ENCODE results near the gene PRICKLE4. TPM values are rescaled to one million over a fixed set of nuclear protein-coding genes. Genes with fewer than 3 reads are reported as not detected.

PRICKLE4 gene
- total and polyA plus RNA-seq, 2 experiments from 2014 or later = 0.48 to 0.66 TPM

- TF ChIP-seq ETS1 (IDR thresholded peaks at IDR 0.05) (no peak), ZNF114 (CRISPR knock-in tag; IDR thresholded peaks at IDR 0.05) (no peak)
- TF ChIP-seq, protein P1, sequence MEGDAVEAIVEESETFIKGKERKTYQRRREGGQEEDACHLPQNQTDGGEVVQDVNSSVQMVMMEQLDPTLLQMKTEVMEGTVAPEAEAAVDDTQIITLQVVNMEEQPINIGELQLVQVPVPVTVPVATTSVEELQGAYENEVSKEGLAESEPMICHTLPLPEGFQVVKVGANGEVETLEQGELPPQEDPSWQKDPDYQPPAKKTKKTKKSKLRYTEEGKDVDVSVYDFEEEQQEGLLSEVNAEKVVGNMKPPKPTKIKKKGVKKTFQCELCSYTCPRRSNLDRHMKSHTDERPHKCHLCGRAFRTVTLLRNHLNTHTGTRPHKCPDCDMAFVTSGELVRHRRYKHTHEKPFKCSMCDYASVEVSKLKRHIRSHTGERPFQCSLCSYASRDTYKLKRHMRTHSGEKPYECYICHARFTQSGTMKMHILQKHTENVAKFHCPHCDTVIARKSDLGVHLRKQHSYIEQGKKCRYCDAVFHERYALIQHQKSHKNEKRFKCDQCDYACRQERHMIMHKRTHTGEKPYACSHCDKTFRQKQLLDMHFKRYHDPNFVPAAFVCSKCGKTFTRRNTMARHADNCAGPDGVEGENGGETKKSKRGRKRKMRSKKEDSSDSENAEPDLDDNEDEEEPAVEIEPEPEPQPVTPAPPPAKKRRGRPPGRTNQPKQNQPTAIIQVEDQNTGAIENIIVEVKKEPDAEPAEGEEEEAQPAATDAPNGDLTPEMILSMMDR (conservative IDR thresholded peaks at IDR 0.05; ENCODE audit: low read depth in 2 of 2) = no peak
Observed at GRCh38 chr6:41731561-41732086, 49.0 kb upstream of the PRICKLE4 start (continued).

DNA sequence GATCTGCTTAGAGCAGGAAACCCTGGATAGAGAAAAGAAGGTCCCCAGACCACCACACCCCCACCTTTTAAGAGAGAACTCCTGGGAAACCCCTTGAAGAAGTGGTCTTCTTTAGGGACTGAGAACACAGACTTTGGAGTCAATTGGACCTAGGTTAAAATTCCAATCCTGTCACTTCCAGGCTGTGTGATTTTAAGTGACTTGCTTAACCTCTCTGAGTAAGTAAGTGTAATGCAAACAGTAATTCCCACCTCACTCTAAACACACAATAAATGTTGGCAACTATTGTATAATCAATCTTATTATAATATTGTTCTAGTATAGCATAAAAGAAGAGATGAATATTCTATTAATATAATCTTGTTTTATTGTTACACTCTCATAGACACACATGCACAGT is 48.4 kb upstream of the PRICKLE4 start:
- H3K4me1 ChIP-seq (ENCODE audit: insufficient read depth) = peaks cover 32% of the 10 kb centered on the region
- H3K4me2 ChIP-seq = no peak overlapping the region; the same call in 1 of the 2 replicates
- peak overlapping the region; percentile 86 for H3K4me3 Mint-ChIP-seq
- peaks cover 14% of the 10 kb centered on the region for H3F3A ChIP-seq (replicated peaks; ENCODE audit: low read depth)
- no peak overlapping the region for H3K27ac ChIP-seq (ENCODE audit: low read depth)
- H2AFZ ChIP-seq = no peak overlapping the region
- H3K27ac Mint-ChIP-seq = no peak overlapping the region
- H3K27me3 Mint-ChIP-seq (ENCODE audit: insufficient read depth, low read depth, poor library complexity) = peaks cover 24% of the 10 kb centered on the region
- ATAC-seq (no peak), DNase-seq (ENCODE audit: low spot score) (no peak)
- H3K4me3 ChIP-seq = no peak overlapping the region
- H4K20me1 ChIP-seq (replicated peaks; ENCODE audit: insufficient read depth) = no peaks in the 10 kb centered on the region
- H3K9me2 ChIP-seq (ENCODE audit: insufficient read depth) = no peaks in the 10 kb centered on the region
- H3K36me3 ChIP-seq (ENCODE audit: insufficient read depth) = no peaks in the 10 kb centered on the region
- H3K27me3 ChIP-seq (ENCODE audit: insufficient read depth) = peaks cover 18% of the 10 kb centered on the region
- no peaks in the 10 kb centered on the region for H3K36me3 Mint-ChIP-seq (ENCODE audit: low read depth)
- H3K4me1 Mint-ChIP-seq = peaks cover 55% of the 10 kb centered on the region
- H3K9me3 Mint-ChIP-seq = no peaks in the 10 kb centered on the region
- no peaks in the 10 kb centered on the region for H3K79me2 ChIP-seq (replicated peaks; ENCODE audit: insufficient read depth)
- TF ChIP-seq, protein P1 (conservative IDR thresholded peaks at IDR 0.05; ENCODE audit: low read depth in 2 of 2) = no peak
- TF ChIP-seq EZH2 (IDR thresholded peaks at IDR 0.05; ENCODE audit: low read depth, unreplicated experiment) = no peak
- no peak for TF ChIP-seq JUNB (IDR thresholded peaks at IDR 0.05; ENCODE audit: unreplicated experiment)
- no peak for TF ChIP-seq ZNF114 (CRISPR knock-in tag; IDR thresholded peaks at IDR 0.05)
- no peak for TF ChIP-seq STAT1 (IDR thresholded peaks at IDR 0.05; ENCODE audit: unreplicated experiment)
- no peak for TF ChIP-seq NANOG (IDR thresholded peaks at IDR 0.05; ENCODE audit: borderline replicate concordance)
- TF ChIP-seq ZNF331 (CRISPR knock-in tag; IDR thresholded peaks at IDR 0.05; ENCODE audit: low read depth) = no peak
- TF ChIP-seq, protein P2, sequence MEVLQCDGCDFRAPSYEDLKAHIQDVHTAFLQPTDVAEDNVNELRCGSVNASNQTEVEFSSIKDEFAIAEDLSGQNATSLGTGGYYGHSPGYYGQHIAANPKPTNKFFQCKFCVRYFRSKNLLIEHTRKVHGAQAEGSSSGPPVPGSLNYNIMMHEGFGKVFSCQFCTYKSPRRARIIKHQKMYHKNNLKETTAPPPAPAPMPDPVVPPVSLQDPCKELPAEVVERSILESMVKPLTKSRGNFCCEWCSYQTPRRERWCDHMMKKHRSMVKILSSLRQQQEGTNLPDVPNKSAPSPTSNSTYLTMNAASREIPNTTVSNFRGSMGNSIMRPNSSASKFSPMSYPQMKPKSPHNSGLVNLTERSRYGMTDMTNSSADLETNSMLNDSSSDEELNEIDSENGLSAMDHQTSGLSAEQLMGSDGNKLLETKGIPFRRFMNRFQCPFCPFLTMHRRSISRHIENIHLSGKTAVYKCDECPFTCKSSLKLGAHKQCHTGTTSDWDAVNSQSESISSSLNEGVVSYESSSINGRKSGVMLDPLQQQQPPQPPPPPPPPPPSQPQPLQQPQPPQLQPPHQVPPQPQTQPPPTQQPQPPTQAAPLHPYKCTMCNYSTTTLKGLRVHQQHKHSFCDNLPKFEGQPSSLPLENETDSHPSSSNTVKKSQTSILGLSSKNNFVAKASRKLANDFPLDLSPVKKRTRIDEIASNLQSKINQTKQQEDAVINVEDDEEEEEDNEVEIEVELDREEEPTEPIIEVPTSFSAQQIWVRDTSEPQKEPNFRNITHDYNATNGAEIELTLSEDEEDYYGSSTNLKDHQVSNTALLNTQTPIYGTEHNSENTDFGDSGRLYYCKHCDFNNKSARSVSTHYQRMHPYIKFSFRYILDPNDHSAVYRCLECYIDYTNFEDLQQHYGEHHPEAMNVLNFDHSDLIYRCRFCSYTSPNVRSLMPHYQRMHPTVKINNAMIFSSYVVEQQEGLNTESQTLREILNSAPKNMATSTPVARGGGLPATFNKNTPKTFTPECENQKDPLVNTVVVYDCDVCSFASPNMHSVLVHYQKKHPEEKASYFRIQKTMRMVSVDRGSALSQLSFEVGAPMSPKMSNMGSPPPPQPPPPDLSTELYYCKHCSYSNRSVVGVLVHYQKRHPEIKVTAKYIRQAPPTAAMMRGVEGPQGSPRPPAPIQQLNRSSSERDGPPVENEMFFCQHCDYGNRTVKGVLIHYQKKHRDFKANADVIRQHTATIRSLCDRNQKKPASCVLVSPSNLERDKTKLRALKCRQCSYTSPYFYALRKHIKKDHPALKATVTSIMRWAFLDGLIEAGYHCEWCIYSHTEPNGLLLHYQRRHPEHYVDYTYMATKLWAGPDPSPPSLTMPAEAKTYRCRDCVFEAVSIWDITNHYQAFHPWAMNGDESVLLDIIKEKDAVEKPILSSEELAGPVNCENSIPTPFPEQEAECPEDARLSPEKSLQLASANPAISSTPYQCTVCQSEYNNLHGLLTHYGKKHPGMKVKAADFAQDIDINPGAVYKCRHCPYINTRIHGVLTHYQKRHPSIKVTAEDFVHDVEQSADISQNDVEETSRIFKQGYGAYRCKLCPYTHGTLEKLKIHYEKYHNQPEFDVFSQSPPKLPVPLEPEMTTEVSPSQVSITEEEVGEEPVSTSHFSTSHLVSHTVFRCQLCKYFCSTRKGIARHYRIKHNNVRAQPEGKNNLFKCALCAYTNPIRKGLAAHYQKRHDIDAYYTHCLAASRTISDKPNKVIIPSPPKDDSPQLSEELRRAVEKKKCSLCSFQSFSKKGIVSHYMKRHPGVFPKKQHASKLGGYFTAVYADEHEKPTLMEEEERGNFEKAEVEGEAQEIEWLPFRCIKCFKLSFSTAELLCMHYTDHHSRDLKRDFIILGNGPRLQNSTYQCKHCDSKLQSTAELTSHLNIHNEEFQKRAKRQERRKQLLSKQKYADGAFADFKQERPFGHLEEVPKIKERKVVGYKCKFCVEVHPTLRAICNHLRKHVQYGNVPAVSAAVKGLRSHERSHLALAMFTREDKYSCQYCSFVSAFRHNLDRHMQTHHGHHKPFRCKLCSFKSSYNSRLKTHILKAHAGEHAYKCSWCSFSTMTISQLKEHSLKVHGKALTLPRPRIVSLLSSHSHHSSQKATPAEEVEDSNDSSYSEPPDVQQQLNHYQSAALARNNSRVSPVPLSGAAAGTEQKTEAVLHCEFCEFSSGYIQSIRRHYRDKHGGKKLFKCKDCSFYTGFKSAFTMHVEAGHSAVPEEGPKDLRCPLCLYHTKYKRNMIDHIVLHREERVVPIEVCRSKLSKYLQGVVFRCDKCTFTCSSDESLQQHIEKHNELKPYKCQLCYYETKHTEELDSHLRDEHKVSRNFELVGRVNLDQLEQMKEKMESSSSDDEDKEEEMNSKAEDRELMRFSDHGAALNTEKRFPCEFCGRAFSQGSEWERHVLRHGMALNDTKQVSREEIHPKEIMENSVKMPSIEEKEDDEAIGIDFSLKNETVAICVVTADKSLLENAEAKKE (CRISPR knock-in tag; IDR thresholded peaks at IDR 0.05) = no peak

All from GM23338 (cell line).